GM19455 (cell line): ENCODE data around the gene QKI.
A peak's percentile ranks its signal among the peaks of the same experiment; 100 is the strongest.
"Not testable (repeated sequence)": the region's sequence is repeated elsewhere in the genome, so short reads cannot be mapped to it uniquely, and the experiment has no call there.

Experiments
- ATAC-seq: cut with Tn5 transposase; IDR thresholded peaks from one replicate; pipeline ENCODE4 v1.9.1; 2021; ENCODE audit not compliant: unreplicated experiment

The QKI gene

GRCh38 chr6:163414117-163414945 is at the start of gene QKI:
Gene QKI (plus strand): TSS chr6:163414718. CDS start chr6:163415194, 476 bp downstream.
- peak; percentile 40 for ATAC-seq

- ATAC-seq, result no peak
Measured at GRCh38 chr6:163366288-163366687, 48.2 kb upstream of the QKI start.

- ATAC-seq, result no peak
Measured at GRCh38 chr6:163367497-163368183, 46.9 kb upstream of the QKI start.

- ATAC-seq, result no peak
Measured at GRCh38 chr6:163369141-163369540, 45.4 kb upstream of the QKI start.

- no peak for ATAC-seq
Measured at GRCh38 chr6:163369628-163370365, 44.7 kb upstream of the QKI start.

GRCh38 chr6:163370464-163371117 is 43.9 kb upstream of the QKI start:
- ATAC-seq, result no peak

GRCh38 chr6:163371129-163371528 is 43.4 kb upstream of the QKI start:
- no peak for ATAC-seq

- no peak for ATAC-seq
Measured at GRCh38 chr6:163373240-163373639, 41.3 kb upstream of the QKI start.

GRCh38 chr6:163375361-163375760 is 39.2 kb upstream of the QKI start:
- ATAC-seq, result no peak

GRCh38 chr6:163376187-163376586 is 38.3 kb upstream of the QKI start:
- ATAC-seq, result no peak

- no peak for ATAC-seq
Measured at GRCh38 chr6:163377561-163377960, 37.0 kb upstream of the QKI start.

GRCh38 chr6:163380216-163380615 is 34.3 kb upstream of the QKI start:
- ATAC-seq, result no peak

GRCh38 chr6:163381118-163381756 is 33.3 kb upstream of the QKI start:
- no peak for ATAC-seq

GRCh38 chr6:163383396-163383795 is 31.1 kb upstream of the QKI start:
- ATAC-seq, result not testable (repeated sequence)

- no peak for ATAC-seq
Measured at GRCh38 chr6:163383912-163384311, 30.6 kb upstream of the QKI start.

- no peak for ATAC-seq
Measured at GRCh38 chr6:163384510-163384909, 30.0 kb upstream of the QKI start.

GRCh38 chr6:163385503-163385902 is 29.0 kb upstream of the QKI start:
- ATAC-seq, result not testable (repeated sequence)

- ATAC-seq, result no peak
Measured at GRCh38 chr6:163386329-163386908, 28.1 kb upstream of the QKI start.

GRCh38 chr6:163387317-163387716 is 27.2 kb upstream of the QKI start:
- ATAC-seq, result no peak

- ATAC-seq, result no peak
Measured at GRCh38 chr6:163389354-163389753, 25.2 kb upstream of the QKI start.
